HUDEP-2 (cell line): Measurements from ENCODE around the gene SCN11A.
"Not testable (repeated sequence)": the region's sequence is repeated elsewhere in the genome, so short reads cannot be mapped to it uniquely, and the experiment has no call there.

Experiments used
- DNase-seq, 76 experiments: peaks; one replicate each; lab custom pipeline; 2025; ENCODE audit not compliant: unreplicated experiment in 76 of 76; lab: John Stamatoyannopoulos, UW

Gene SCN11A

DNA sequence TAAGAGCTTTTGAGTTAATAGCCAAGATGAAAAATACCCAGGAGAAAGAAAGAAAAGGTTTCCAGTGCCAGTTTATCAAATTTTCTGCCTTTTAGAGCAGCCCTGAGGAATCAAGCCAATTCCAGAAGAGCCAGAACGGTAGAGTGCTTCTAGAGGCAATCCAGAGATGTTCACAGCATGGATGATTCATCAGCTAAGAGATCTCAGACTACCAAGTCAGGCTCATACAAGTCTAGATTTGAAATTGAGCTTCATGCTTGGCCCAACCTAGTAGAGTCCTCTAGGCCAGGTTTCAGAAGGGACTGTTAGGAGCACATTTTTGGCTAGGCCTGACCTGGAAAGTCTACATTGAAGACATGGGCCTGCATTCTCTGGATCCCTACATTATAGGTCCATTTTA lies 15.5 kb upstream of the SCN11A start:
- no peak for DNase-seq

DNA sequence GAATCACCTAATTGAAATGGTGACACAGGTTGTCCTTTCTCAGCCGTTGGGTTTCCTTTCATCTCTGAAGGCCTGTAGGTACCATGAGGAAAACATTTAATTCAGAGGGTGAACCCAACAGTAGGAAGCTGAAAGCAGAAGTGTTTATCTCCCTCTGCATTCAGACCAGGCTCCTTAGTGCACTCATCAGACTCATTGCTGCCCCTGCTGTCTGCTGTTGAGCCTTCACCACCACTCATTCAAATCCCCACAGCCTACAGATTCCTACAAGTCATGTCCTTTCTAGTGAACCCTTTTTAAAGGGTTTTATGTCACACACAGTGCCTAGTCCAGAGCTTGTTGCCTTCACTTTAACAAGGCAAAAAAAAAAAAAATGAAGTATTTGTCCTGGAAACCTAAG lies 13.5 kb upstream of the SCN11A start:
- peak in 59 of 76 experiments; percentile 1 to 61 (median 21) for DNase-seq

DNA sequence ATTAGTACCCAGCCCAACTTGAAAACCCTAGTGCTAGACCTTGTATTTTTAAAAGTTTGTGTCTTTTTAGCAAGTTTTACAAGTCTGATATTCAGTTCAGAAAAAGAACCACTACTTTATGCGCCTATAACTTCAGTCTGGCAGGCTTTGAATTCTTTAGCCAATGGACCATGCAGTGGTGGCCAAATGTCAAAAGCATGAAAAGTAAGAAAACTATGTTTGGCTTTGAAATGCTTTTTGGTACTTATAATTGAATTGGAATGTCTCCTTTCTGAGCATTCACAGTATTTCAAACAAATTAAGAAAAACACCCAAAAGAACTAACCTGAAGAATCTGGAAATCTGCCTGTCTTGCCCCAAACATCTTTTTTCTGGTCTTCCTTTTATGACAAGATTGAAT lies 12.9 kb upstream of the SCN11A start:
- no peak for DNase-seq

DNA sequence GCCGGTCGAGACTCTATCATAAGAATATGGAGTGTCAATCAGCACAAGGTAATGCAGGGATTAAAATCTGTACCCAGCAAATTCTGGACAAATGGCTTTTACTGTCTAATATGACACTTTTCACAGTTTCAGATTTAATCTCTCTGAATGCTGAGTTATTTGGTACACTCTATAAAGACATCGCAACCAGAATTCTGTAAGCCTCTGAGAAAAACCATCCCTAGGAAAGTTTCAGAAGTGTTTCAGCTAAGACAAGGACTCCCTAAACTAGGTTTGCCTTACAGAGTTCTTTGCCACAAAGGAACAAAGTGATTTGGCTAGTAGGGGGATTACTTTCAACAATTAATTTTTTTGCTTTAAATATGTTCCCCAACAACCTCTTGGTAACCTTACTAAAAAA lies 11.4 kb upstream of the SCN11A start:
- DNase-seq, result no peak

DNA sequence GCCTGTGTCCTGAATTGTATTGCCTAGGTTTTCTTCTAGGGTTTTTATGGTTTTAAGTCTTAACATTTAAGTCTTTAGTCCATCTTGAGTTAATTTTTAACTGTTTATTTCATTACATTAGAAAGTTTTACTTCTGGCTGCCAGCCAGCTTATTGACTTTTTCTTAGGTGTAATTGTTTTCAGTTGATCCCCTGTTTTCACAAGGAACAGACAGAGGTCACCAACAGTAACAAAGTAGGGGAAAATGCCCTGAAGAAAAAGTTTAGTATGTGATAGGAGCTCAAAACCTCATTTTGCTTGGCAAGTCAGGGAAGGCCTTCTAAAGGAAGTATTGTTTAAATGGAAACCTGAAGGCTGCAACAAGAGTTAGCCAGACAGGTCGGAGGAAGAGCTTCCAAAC lies 10.4 kb upstream of the SCN11A start:
- DNase-seq, result no peak

DNA sequence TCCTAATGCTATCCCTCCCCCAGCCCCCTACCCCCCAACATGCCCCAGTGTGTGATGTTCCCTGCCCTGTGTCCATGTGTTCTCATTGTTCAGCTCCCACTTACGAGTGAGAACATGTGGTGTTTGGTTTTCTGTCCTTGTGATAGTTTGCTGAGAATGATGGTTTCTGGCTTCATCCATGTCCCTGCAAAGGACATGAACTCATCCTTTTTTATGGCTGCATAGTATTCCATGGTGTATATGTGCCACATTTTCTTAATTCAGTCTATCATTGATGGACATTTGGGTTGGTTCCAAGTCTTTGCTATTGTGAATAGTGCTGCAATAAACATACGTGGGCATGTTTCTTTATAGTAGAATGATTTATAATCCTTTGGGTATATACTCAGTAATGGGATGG lies 9.5 kb upstream of the SCN11A start:
- not testable (repeated sequence) for DNase-seq

DNA sequence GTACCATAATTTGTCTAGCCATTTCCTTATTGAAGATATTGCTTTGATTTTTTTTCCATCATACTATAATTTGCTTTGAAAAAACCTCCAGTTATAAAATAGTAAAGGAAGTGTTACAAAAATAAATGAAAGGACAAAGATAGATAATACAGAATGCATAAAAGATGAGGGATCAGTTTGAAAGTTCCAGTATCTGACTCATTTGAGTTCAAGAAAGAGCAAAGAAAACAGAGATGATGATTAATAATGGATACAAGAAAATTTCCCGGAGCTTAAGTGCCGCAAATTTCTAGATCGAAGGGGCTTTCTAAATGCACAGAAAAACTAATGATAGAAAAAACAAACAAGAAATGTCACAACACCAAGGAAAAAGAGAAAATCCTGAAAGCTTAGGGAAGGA lies 4.4 kb upstream of the SCN11A start:
- DNase-seq, result no peak

DNA sequence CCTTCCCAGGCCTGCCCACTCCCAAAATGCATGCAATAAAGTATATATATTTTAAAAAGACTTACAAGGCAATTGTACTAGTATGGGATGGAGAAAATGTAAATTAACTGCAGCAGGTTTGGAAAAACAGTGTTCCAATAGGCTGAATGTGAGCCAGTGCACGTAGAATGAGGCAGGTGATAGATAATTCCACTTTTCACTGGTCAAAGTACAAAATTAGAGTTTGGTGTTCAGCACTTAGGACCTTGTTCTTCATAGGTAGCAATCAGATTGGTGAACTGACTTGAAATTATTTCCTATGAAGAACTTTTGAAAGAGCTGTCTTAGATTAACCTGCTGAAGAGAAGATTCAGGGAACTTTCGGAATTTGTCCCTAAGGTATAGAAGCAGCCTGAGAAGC lies 2.0 kb upstream of the SCN11A start:
- no peak for DNase-seq

DNA sequence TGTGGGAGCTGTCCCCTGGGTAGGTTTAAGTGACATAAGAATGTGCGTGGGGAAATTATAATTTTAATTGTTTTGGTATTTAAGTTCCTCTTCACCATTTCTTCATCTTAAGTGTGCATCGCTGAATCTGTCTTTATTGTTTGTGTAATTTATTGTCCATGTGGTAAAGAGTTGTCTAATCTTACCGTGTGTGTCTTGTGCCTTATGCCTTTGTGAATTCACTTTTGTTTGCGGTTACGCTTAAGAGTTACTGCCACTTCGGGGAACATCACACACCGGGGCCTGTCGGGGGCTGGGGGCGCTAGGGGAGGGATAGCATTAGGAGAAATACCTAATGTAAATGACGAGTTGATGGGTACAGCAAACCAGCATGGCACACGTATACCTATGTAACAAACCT lies 839 bp upstream of the SCN11A start:
- no peak for DNase-seq

DNA sequence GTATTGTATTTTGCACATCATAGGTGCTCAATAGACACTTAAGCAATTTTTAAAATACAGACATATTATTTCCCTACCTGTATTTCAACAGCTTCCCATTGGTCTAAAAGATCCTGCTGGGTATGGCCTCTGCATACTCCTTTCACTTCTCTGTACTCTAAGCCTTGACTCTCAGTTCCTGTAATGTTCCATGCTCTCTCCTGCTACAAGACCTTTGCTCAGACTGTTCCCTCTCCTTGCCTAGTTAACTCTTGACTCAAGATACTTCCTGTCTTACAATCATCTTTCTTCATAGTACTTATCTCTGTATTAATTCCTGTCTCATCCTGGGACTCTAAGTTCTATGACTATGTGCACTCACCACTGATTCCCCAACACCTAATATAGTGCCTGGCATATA lies 1.7 kb downstream of the SCN11A start:
- no peak for DNase-seq

DNA sequence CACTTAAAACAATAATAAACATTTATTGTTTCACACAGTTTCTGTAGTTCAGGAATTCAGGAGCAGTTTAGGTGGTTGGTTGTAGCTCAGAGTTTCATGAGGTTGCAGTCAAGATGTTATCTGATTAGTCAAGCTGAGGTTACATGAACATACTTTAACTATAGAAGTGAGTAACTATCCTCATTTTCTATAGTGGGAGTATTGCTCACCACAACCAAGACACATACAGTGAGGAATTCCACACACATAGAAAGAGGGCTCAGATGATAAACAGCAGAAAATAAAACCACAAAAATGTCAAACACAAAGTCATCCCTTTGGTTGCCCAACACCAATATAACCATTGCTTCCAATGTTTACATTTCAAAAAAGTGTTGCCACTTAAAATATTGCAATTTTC lies 13.6 kb downstream of the SCN11A start:
- no peak for DNase-seq

DNA sequence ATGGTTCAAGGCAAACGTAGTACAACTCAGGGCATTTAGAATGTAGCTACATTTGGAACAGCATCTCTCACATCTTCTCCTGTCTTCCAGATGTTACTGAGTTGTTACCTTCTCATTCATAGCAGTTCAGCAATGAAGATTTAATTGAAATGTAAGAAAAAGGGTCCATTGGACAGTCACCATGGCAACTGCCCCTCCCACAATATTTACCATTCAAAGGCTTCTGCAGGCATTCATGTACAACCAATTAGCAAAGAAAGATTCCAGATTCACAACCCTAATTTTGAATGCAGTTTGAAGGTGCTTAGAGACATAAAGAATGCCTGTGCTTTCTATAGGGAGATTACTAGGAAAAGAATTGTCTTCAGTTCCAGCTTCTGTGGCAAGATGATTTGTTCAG lies 22.2 kb downstream of the SCN11A start:
- no peak for DNase-seq

DNA sequence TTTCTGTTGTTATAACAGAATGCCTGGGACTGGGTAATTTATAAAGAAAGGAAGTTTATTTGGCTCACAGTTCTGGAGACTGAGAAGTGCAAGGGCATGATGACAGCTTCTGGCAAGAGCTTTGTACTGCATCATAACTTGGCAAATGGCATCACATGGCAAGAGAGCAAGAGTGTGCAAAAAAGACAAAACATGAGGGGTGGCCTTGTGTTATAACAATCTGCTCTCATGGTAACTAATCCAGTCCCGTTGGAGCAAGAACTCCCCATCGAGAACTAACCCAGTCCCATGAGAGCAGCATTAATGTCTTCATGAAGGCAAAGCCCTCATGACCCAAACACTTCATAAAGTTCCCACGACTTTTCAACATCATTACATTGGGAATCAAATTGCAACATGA lies 23.2 kb downstream of the SCN11A start:
- DNase-seq, result no peak

DNA sequence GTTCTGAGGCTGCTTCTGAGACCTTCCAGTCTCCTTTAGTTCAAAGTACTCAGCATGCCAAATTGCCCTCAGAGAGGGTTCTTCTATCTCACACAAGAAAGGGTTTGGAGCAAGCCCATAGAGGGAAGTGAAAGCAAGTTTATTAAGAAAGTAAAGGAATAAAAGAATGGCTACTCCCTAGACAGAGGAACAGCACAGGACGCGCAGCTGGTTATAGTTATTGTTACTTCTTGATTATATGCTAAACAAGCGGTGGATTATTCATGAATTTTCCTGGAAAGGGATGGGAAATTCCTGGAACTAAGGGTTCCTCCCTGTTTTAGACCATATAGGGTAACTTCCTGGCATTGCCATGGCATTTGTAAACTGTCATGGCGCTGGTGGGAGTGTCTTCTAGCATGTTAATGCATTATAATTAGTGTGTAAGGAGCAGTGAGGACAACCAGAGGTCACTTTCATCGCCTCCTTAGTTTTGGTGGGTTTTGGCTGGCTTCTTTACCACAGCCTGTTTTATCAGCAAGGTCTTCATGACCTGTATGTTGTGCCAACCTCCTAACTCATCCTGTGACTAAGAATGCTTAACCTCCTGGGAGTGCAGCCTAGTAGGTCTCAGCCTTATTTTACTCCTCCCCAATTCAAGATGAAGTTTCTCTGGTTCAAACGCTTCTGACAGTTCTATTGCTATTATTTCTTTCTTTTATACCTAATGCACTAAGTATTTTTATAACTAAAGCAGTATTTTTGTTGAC lies 26.3 kb downstream of the SCN11A start:
- DNase-seq, result peak in 9 of 76 experiments; percentile 2 to 47 (median 13)

DNA sequence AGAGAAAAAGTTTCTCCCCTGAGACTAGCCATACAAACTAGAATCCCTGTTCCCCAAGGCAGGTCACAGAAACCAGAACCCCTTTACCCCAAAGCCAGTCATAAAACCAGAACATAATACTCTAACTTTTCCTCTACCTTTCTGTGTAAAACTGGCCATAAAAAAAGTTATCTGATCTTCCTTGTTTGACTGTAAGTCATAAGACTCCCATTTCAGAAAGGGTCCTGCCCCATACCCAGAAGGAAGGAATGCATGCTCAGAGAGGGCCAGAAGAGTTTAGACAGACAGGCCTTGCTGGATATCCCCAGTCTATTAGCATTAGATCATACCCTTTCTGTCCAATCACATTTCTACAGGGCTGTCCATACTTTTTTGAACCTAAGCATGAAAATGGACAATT lies 27.2 kb downstream of the SCN11A start:
- DNase-seq, result no peak

DNA sequence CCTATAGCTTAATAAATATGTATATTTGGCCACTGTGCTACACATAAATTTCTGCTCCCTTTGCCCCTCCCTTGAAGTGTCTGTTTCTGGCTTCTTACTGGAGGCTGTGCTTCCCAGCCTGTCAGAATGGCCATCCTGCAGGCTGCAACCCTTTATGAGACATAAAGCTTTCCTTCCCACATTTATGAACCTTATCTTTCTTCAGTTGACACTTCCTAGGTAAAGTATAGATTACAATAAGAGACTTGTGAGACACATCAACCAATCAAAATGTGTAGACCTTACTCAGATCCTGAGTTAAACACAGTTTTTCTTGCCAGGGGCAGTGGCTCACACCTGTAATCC lies 29.5 kb downstream of the SCN11A start:
- DNase-seq, result no peak

DNA sequence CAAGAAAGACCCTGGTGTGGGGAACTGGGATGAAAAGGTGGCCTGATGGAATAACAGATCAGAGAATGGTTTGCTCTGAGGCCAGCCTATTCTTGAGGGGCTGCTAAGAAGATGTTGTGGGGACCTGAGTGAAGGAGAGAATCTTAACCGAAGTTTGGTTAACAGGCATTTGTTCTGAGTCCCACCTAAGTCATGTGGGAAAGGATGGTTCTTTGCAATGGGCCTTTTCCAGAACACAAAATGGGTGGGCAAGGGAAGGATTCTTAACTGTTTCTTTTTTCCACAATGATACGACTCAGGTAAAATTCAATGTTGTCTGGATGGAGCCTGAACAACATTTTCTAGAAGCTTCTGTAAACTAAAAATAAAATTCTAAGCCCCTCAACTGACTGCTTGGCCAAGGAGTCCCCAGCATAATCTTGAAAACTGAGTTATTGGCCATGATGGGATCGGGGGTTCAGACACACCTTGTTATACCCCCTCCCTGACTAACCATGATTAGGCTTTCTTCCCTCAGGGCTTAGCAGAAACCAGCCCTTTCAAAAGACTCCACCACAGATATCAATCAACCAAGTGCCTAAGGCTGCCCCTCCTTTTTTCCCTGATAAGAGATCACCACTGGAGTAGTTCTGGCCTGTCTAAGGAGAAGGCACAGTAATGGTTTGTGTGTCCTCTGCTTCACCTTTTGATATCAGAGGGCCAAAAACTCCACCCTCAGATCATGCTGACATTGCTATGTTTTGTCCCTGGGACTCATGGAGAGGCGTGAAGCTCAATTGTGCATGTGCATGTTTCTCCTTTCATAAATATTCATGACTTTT lies 30.1 kb downstream of the SCN11A start:
- DNase-seq, result peak in 23 of 76 experiments; percentile 2 to 64 (median 23)

DNA sequence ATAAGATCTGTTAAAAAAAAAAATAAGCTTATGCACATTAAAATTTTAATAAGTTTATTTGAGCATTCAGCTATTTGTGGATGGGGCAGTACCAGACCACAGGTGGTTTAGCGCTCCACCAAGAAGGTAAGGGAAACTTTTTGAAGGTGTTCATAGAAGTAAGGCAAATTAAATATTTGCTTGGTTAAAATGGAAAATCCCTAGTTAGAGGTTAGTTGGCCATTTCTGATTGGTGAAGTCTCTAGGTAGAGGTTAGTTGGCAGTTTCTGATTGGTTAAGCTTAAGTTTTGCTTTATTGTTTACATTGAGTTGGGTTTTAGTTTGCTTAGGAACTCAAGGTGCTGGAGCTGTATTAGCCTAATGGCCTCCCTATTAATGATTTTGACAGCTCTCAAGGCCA lies 30.7 kb downstream of the SCN11A start:
- DNase-seq, result no peak

DNA sequence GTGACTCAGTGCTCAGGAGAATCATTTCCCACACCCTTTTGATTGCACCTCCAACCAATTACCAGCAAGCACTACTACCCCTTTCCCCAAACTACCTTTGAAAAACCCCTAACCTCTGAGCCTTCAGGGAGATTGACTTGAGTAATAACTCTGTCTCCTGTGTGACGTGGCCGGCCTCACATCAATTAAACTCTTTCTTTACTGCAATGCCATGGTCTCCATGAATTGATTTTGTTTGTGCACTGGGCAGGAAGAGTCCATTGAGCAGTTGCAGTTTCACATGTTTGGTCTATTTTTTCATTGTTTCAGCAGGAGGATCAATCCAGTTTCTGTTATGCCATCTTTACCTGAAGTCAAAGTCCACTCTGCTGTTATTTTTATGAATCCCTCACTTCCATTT lies 32.4 kb downstream of the SCN11A start:
- no peak for DNase-seq

DNA sequence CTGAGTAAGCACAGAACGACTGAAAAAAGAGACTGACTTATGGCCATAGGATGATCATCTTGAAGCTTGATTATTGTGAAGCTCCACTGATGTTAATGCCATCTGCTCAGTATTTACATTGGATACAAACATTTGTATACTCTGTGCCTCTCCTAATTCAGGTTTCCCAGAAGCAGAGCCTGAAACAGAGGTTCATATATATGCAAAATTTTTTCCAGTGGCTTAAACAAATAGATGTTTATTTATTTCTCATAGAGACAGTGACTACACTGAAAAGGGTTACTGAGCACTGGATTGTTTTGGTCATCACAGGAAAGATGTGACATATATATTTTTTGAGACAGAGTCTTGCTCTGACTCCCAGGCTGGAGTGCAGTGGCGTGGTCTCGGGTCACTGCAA lies 36.3 kb downstream of the SCN11A start:
- no peak for DNase-seq

DNA sequence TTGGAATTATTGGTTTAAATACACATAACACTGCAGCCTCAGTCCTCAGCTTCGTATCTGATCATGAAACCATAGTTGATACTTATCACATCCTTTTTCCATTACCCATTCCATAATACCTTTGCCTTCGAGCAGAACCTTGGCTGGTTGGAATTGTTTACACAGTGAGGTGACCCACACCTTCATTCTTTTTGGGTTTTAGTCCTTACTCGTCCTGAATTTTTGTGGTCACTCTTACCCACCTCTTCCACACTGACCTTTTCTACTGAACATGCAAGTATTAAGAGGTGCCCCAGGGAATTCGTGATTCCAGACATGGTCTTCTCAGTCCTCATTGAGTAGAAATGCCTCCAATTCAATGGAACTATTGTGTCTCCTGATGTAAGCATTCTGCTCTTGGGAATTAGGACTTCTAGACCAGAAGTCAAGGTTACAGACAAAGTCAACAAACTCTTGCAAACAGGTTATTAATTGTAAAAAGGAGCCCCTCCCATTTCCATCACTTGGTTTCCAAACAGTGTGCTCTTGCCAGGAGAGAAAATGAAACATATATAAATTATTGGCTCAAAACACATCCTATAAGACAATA lies 37.7 kb downstream of the SCN11A start:
- no peak for DNase-seq

DNA sequence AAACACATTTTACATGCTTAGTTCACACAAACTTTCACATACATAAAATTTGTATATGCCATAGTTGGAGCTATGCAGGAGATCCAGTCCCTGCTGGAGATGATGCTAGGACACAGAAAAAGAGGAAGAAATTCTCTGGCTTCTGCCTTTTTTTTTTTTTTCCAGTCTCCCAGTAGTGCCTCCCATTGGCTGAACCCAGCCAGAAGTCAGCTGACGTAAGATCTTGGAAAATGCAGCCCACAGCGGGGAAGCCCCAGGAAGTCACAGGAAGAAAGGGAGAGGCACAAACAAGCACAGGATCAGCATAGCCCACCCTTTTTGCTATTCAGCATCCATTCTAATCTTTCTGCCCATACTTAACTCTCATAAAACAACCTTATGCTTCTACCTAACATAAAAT lies 38.5 kb downstream of the SCN11A start:
- DNase-seq, result no peak
